Measurements from ENCODE around the gene TNNT3.

Gene TNNT3

DNA sequence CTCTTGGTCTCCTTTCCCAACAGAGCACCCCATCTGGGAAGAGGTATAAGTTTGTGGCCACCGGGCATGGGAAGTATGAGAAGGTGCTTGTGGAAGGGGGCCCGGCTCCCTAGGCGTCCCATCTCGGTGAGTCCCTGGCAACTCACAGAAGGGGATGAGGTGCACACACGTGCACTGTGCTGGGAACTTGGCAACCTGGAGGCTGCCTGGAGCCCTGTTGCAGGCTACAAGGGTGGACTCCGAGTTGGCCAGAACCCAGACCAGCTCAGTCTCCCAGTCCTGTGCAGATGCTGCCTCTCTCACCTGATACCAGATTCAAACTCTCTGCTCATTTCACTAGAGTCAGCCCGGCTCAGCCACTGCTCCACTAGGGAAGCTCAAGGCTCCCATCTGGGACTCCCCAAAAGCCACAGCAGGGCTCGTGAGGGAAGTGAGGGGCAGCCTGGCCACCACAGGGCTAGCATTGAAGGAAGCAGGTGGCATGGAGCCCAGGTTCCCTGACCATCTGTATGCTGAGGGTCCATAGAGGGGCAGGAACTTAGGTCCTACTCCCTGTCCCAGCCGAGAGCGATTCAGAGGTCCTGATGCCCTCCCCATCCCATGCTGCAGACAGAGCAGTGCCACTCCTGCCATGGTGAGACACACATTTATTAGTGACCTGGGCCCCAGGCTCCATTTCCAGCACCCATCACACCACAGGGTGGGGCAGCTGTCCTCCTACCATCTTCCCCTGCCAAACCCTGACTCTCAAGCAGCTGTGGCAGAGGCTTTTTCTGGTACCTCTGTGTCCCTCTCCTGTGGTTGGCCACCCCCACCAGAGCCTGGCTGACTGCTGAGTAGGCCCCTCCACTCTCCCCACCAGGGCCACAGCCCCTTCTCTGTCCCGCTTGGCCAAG is 31.8 kb upstream of the TNNT3 start:
- TF ChIP-seq, protein P1, sequence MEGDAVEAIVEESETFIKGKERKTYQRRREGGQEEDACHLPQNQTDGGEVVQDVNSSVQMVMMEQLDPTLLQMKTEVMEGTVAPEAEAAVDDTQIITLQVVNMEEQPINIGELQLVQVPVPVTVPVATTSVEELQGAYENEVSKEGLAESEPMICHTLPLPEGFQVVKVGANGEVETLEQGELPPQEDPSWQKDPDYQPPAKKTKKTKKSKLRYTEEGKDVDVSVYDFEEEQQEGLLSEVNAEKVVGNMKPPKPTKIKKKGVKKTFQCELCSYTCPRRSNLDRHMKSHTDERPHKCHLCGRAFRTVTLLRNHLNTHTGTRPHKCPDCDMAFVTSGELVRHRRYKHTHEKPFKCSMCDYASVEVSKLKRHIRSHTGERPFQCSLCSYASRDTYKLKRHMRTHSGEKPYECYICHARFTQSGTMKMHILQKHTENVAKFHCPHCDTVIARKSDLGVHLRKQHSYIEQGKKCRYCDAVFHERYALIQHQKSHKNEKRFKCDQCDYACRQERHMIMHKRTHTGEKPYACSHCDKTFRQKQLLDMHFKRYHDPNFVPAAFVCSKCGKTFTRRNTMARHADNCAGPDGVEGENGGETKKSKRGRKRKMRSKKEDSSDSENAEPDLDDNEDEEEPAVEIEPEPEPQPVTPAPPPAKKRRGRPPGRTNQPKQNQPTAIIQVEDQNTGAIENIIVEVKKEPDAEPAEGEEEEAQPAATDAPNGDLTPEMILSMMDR (IDR thresholded peaks at IDR 0.05; ENCODE audit: low read depth, low read length, missing control alignments): no peak
- Histone ChIP-seq H3K36me3 (replicated peaks) (no peaks in the 10 kb centered on the region), H3K27ac (no peak overlapping the region), H3K4me3 (ENCODE audit: low read depth, low read length) (no peak overlapping the region), H3K27me3 (replicated peaks) (no peaks in the 10 kb centered on the region)
- no peak for DNase-seq
- in situ Hi-C loops (cut with HindIII; ENCODE audit: low pct_ligation_motif_present, low sequenced_read_pairs): no loop called here

DNA sequence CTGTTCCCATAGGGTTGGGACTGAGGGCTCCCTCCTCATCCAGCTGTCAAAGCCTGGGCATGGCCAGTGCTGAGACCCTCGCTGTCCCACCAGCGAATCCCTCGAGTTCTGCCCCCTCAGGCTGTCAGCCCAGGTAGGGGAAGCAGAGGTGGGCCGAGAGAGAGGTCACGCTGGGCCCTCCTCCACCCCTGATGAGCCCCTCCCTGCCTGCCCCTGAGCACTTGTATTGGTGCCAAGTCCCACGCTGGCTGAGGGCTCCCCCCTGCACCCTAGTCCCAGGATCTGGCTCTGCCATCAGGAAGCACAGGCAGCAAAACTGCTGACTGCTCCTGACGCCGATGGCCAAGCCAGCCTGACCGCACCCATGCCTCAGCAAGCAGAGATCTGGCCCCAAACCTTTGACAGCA is 31.2 kb upstream of the TNNT3 start:
- H3K27ac ChIP-seq: no peak overlapping the region
- TF ChIP-seq, protein P1 (IDR thresholded peaks at IDR 0.05; ENCODE audit: low read depth, low read length, missing control alignments): no peak
- no peak overlapping the region for H3K4me3 ChIP-seq (ENCODE audit: low read depth, low read length)
- in situ Hi-C loops (cut with HindIII; ENCODE audit: low pct_ligation_motif_present, low sequenced_read_pairs): no loop called here
- DNase-seq: no peak
- no peaks in the 10 kb centered on the region for H3K36me3 ChIP-seq (replicated peaks)
- H3K27me3 ChIP-seq (replicated peaks): no peaks in the 10 kb centered on the region

DNA sequence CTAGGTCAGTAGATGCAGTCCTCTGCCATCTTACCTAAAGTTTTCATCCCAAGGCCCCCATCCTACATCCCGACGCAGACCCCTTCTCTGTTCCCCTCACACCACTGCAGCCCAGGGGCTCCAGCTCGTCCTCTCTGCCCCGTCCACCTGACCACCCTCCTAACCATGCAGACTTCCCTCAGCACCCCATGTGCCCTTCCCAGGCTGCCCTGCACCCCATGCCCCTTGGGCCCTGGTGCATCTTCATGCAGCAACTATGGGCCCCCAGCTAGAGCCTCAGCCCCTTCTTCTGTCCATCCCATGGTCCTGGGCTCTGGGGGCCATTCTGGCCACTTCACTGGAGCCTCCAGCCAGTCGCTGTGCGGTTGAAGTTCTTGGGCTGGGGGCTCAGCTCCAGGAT is 30.7 kb upstream of the TNNT3 start:
- H3K27ac ChIP-seq: no peak overlapping the region
- in situ Hi-C loops (cut with HindIII; ENCODE audit: low pct_ligation_motif_present, low sequenced_read_pairs): no loop called here
- no peak overlapping the region for H3K4me3 ChIP-seq (ENCODE audit: low read depth, low read length)
- no peaks in the 10 kb centered on the region for H3K27me3 ChIP-seq (replicated peaks)
- no peak for DNase-seq
- no peaks in the 10 kb centered on the region for H3K36me3 ChIP-seq (replicated peaks)
- TF ChIP-seq, protein P1 (IDR thresholded peaks at IDR 0.05; ENCODE audit: low read depth, low read length, missing control alignments): no peak

DNA sequence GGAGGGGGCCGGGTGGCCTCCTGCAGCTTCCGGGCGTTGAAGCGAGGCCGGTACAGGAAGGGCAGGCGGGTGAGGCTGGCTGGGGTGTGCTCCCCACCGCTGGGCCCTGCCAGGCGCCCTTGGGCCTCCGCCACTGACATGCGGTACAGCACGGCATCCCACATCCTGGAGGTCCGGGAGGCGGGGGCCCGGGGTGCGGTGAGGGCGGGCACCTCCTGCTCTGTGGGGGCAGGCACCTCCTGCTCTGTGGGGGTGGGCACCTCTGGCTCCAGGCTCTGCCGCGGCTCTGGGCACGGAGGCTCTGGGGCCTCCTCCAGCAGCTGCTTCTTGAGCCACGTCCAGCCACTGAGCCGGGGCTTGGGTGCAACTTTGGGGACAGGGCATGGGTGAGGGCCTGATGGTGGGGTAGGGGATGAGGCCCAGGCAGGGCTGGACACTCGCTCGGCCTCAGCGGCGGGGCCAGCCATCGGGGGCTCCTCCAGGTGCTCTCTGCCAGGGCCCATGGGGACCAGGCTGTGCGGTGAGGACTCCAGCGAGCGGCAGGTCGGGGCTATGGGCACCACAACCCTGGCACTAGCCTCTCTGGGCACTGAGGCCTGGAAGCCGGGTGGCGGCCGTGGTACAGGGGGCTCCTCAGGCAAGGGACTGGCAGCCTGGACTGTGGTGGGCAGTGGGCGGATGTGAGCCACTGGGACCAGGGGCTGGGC is 30.1 kb upstream of the TNNT3 start:
- H3K36me3 ChIP-seq (replicated peaks): no peaks in the 10 kb centered on the region
- H3K4me3 ChIP-seq (ENCODE audit: low read depth, low read length): no peak overlapping the region
- TF ChIP-seq, protein P1 (IDR thresholded peaks at IDR 0.05; ENCODE audit: low read depth, low read length, missing control alignments): no peak
- in situ Hi-C loops (cut with HindIII; ENCODE audit: low pct_ligation_motif_present, low sequenced_read_pairs): no loop called here
- no peaks in the 10 kb centered on the region for H3K27me3 ChIP-seq (replicated peaks)
- no peak overlapping the region for H3K27ac ChIP-seq
- no peak for DNase-seq

DNA sequence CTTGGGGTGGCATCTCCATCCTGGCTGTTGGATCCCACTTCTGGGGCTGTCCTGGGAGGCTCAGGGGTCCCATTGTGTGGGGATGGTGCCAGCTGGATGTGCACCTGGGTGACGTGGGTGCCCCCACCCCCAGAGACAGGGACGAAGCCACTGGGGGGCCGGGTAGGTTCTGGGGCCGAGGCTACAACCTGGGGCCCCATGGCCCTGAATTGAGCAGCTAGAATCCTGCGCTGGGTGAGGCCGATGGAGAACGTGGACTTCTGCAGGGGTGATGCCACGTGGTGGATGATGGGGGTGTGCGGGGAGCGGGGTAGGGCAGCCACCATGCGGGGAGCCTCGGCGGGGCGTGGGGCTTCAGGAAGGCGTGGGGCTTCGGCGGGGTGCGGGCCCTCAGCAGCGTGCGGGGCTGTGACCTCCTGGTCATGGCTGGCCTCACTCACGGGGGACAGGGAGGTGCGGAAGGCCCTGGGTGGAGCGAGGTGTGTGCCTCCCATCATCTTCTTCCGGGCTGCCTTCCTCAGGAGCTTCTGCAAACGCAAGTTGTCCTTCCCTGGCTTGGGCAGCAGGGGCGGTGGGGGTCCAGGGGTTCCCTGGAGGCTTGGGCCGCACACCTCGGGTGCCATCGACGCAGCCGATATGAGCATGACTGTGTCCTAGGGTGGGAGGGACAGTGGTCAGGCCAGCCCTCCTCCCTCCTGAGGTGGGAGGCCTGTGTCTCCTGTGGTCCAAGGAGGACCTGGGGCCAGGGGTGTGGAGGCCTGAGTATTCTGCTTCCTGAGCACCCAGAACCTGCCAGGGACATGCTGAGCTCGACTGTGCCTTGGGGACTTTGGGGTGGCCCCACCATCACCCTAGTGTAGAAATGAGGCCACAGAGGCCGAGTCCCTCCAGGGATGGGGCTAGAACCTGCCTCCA is 29.3 kb upstream of the TNNT3 start:
- Histone ChIP-seq H3K27me3 (replicated peaks) (no peaks in the 10 kb centered on the region), H3K36me3 (replicated peaks) (no peaks in the 10 kb centered on the region), H3K4me3 (ENCODE audit: low read depth, low read length) (no peak overlapping the region), H3K27ac (no peak overlapping the region)
- in situ Hi-C loops (cut with HindIII; ENCODE audit: low pct_ligation_motif_present, low sequenced_read_pairs): no loop called here
- TF ChIP-seq, protein P1 (IDR thresholded peaks at IDR 0.05; ENCODE audit: low read depth, low read length, missing control alignments): no peak
- DNase-seq: no peak

Data from brain microvascular endothelial cell (primary cell).